IPS-20b (cell line): Measurements from ENCODE around the gene PPP2R2D.

Experiments used
- H3K27ac ChIP-seq: one replicate; pipeline ENCODE4 v1.5.1; 2013; ENCODE audit warnings: low read length
- H3K27me3 ChIP-seq: 2 replicates; pipeline ENCODE4 v1.6.1; 2013; ENCODE audit warnings: mild to moderate bottlenecking, low read length, inconsistent platforms; ENCODE audit not compliant: insufficient read depth
- H3K36me3 ChIP-seq: 2 replicates; pipeline ENCODE4 v1.6.1; 2013; ENCODE audit warnings: low read depth, mild to moderate bottlenecking, inconsistent platforms, low read length, moderate library complexity; ENCODE audit not compliant: insufficient read depth
- H3K4me1 ChIP-seq: 2 replicates; pipeline ENCODE4 v1.6.1; 2013; ENCODE audit warnings: mild to moderate bottlenecking, control low read depth, inconsistent platforms, low read length, moderate library complexity; ENCODE audit not compliant: insufficient read depth
- H3K4me3 ChIP-seq: 2 replicates; pipeline ENCODE4 v1.5.1; 2013; ENCODE audit warnings: mild to moderate bottlenecking, low read length, inconsistent platforms
- H3K9ac ChIP-seq: 2 replicates; pipeline ENCODE4 v1.6.1; 2013; ENCODE audit warnings: low read depth, mild to moderate bottlenecking, inconsistent platforms, low read length, moderate library complexity
- H3K9me3 ChIP-seq: 2 replicates; pipeline ENCODE4 v1.6.1; 2013; ENCODE audit warnings: mild to moderate bottlenecking, low read depth, low read length, inconsistent platforms; ENCODE audit not compliant: insufficient read depth

Gene PPP2R2D

DNA sequence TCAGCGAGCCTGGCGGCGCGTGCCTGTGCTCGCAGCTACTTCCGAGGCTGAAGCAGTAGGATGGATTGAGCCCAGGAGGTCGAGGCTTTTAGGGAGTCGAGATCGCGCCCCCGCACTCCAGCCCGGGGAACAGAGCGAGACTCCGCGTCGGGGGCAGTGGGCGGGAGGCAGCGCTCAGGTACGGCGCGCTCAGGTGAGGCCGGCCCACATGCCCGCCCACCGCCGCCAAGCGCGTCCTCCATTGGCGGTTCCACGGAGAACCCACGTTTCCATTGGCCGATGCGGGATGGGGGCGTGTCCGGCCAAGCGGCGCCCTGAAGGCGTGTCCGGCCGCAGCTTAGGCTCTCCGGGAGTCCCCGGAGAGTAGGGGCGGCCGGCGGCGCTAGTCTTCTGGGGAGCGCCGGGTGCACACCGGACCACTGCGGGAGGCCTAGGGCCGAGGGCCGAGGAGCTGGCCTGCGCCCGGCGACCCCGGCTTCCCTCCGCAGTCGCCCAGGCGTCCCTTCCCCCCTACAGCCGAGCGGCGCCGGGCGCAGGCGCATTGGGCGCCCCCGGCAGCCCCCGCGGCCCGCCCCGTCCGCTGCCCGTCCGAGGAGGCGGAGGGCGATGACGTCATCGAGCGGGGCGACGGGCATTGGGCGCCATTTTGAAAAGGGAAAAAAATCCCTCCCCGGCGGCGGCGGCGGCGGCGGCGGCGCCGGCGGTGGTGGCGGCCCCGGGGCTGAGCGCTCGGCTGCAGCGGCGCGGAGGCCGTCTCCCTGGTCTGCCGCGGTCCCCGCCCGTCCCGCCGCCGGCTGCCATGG, at the start of gene PPP2R2D:
PPP2R2D (plus strand) TSS at position 659 of the 803 bp plus-strand sequence; CDS start at position 800, 141 bp downstream.
- no peaks in the 10 kb centered on the region for H3K9me3 ChIP-seq
- H3K36me3 ChIP-seq, result peaks cover 14% of the 10 kb centered on the region; the same call in 1 of the 2 replicates
- H3K9ac ChIP-seq, result peak within 1 kb of the TSS; percentile 80
- peak within 1 kb of the TSS; percentile 83 for H3K4me3 ChIP-seq
- H3K27ac ChIP-seq, result peak within 1 kb of the TSS; percentile 30
- peaks cover 16% of the 10 kb centered on the region for H3K27me3 ChIP-seq
- peaks cover 10% of the 10 kb centered on the region; the same call in 1 of the 2 replicates for H3K4me1 ChIP-seq

DNA sequence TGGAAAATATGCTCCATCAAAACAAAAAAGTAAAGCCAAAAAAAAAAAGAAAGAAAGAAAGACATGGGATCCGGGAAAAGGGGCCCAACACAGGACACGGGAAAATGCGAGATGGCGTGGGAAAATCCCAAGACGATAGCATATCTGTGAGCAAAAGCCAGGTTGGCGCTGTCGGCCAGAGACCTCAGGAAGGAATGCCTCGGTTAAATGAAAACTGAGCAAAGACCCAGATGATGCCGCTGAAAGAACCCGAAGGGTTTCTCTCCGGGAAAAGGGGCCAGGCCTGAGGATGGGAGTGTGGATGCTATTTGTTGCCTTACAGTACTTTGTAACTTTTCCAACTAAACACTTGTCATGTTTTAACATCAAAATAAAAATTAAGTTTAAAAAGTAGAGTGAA, 49.5 kb upstream of the PPP2R2D start:
- H3K27ac ChIP-seq, result no peak overlapping the region
- H3K9me3 ChIP-seq, result no peaks in the 10 kb centered on the region; the same call in 1 of the 2 replicates
- no peak overlapping the region for H3K9ac ChIP-seq
- H3K36me3 ChIP-seq, result no peaks in the 10 kb centered on the region
- H3K4me3 ChIP-seq, result no peak overlapping the region
- no peaks in the 10 kb centered on the region for H3K27me3 ChIP-seq
- H3K4me1 ChIP-seq, result no peaks in the 10 kb centered on the region

DNA sequence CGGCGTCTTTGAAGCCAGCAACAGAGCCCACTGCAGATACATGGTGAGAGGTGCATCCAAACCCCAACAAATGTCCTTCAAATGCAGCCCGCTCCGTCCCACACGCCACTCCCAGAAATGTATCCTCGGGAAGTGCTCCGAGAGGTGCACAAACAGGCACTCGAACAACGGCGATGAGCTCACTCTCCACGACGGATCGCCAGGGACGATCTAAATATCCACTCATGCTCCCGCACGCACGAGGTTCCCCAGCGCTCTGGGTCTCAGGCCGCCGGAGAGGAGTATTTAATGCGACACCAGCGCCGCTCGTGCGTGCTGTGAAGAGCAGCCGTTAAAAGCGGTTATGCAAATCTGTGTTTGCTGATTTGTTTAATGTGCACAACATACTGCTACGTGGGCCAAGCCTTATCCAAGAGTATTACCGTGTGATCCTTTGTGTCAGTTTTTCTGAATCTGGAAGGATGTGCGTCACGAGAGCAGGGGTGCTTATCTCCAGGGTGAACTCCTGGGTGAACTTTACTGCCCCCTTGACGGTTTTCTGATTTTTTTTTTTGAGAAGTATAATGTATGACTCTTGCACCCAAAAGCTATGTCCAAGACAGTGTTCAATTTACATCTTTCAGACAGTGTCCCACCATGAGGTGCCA, 48.5 kb upstream of the PPP2R2D start:
- no peak overlapping the region for H3K9ac ChIP-seq
- no peak overlapping the region for H3K27ac ChIP-seq
- H3K4me3 ChIP-seq, result no peak overlapping the region
- H3K4me1 ChIP-seq, result no peaks in the 10 kb centered on the region
- H3K27me3 ChIP-seq, result no peaks in the 10 kb centered on the region
- H3K36me3 ChIP-seq, result no peaks in the 10 kb centered on the region
- no peaks in the 10 kb centered on the region; the same call in 1 of the 2 replicates for H3K9me3 ChIP-seq

DNA sequence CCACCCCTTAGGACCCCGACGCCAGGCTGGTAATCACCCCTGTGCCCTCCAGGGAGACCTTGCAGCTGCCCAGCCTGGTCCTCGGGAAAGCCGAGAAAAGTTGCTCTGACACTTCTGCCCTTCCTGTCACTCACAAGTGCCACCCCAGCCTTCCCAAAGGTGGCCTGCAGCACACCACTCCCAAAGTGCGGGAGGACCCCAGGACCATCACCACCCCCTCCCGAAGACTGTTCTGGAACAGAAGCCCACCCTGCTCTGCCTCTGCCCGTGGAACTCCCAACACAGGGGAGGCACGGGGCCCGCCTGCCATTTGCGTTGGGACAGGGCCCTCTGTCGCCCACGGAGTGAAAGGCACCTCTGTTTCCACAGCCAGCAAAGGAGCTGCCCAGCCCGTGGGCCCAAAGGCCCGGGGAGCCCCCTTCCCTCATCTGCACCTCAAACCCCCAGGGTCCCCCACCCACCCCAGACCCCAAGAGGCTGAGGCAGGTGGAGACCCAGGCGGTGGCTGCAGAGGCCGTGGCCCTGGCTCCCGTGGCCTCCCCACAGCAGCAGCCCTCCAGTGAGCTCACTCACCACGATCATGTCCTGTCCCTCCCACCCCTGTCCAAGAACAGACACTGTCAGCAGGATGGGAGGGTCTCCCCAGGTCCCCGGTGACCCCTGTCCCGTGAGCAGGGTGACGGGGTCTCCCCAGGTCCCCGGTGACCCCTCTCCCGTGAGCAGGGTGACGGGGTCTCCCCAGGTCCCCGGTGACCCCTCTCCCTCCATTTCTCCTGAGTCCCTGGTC, 47.8 kb upstream of the PPP2R2D start:
- Histone ChIP-seq H3K4me3 (no peak overlapping the region), H3K9ac (no peak overlapping the region), H3K27me3 (no peaks in the 10 kb centered on the region), H3K9me3 (no peaks in the 10 kb centered on the region; the same call in 1 of the 2 replicates), H3K36me3 (no peaks in the 10 kb centered on the region), H3K27ac (no peak overlapping the region), H3K4me1 (no peaks in the 10 kb centered on the region)

DNA sequence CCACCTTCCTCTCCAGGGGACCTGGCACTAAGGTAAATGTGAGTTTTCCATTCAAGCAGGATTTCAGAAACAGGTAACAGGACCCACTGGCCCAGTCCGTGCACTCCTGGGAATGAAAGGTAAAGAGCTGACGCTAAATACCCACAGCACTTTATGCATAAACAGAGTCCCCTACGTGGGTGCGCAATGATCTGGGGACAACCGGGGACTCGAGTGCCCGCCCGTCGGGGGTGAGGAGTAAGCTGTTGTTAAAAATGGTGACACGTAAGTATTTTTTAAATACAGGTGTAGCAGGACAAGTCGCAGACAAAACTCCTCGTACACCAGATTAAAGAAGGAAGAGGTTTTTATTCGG, 47.2 kb upstream of the PPP2R2D start:
- H3K36me3 ChIP-seq, result no peaks in the 10 kb centered on the region
- H3K27me3 ChIP-seq, result no peaks in the 10 kb centered on the region
- H3K9me3 ChIP-seq, result no peaks in the 10 kb centered on the region; the same call in 1 of the 2 replicates
- H3K4me1 ChIP-seq, result no peaks in the 10 kb centered on the region
- no peak overlapping the region for H3K27ac ChIP-seq
- no peak overlapping the region for H3K9ac ChIP-seq
- H3K4me3 ChIP-seq, result no peak overlapping the region

DNA sequence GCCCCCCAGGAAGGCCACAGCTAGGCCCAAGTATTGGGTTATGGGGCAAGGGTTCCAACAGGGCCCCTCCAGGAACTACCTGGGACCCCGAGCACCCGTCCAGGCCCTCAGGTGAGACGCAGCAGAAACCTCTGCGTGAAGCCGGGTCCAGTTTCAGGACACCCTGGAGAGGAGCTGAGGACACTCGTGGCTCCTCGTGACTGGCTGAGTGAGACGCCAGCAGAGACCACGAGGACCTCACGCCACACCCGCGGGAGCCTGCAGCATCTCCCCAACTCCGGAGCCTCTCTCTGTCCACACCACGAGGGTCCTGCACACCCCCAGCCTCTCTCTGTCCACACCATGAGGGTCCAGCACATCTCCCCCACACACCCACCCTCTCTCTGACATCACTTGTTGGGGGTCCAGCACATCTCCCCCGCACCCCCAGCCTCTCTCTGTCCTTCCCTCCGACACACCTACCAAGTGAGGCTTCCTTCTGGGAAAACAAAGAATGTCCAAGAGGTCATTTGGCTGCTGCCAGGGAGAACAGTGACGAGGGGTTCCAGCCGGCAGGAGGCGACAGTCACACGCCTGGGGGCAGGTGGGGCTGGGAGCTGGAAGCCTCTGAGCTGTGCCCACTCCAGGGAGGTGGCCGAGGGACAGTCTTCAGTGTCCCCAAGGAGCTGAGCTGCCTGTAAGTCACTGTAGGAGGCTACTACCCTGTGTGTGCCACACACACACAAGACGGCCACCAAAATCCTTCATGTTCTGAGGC, 46.1 kb upstream of the PPP2R2D start:
- no peaks in the 10 kb centered on the region for H3K36me3 ChIP-seq
- H3K4me1 ChIP-seq, result no peaks in the 10 kb centered on the region
- no peaks in the 10 kb centered on the region for H3K27me3 ChIP-seq
- no peaks in the 10 kb centered on the region; the same call in 1 of the 2 replicates for H3K9me3 ChIP-seq
- H3K27ac ChIP-seq, result no peak overlapping the region
- no peak overlapping the region for H3K4me3 ChIP-seq
- H3K9ac ChIP-seq, result no peak overlapping the region

DNA sequence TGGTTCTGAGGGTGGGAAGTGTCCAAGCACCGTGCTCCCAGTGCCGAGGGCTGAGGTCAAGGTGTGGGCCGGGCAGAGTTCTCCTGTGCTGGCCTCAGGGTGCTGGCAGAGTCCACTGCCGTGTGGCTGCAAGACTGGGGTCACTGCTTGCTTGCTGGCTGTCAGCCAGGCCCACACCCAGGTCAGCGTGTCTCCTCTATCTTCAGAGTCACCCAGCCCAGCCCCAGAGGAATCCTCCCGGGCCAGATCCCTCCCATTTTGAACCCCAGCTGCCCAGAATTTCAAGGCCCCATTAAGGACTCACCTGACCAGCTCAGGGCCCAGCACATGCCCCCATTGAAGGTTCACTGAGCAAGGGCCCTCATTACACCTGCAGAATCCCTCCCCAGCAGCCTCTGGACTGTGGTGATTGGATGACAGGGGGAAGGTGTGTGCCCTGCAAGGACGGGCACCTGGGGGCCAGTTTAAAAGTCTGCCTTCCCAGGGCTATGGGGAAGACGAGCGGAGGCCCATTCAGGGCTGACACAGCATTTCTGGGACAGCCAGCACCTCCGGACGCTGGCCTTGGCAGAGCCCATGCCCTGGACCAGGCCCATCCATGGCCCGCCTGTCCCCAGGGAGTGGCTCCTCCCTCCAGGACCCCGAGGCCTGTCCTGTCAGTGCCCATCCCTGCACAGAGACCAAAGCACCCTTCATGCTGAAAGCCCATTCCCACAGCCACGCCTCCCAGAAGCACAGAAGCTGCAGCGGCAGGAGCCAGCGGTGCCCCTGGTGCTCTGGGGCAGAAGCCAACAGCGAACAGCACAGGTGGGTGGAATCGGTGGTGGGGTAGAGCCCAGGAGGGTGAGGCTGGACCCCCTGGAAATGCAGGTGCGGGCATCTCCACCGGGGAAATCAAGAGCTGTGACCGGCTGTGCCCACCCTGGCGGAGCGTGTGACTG, 45.1 kb upstream of the PPP2R2D start:
- no peaks in the 10 kb centered on the region for H3K36me3 ChIP-seq
- no peak overlapping the region for H3K9ac ChIP-seq
- no peak overlapping the region for H3K4me3 ChIP-seq
- H3K9me3 ChIP-seq, result no peaks in the 10 kb centered on the region; the same call in 1 of the 2 replicates
- H3K27ac ChIP-seq, result no peak overlapping the region
- no peaks in the 10 kb centered on the region for H3K4me1 ChIP-seq
- H3K27me3 ChIP-seq, result no peaks in the 10 kb centered on the region

DNA sequence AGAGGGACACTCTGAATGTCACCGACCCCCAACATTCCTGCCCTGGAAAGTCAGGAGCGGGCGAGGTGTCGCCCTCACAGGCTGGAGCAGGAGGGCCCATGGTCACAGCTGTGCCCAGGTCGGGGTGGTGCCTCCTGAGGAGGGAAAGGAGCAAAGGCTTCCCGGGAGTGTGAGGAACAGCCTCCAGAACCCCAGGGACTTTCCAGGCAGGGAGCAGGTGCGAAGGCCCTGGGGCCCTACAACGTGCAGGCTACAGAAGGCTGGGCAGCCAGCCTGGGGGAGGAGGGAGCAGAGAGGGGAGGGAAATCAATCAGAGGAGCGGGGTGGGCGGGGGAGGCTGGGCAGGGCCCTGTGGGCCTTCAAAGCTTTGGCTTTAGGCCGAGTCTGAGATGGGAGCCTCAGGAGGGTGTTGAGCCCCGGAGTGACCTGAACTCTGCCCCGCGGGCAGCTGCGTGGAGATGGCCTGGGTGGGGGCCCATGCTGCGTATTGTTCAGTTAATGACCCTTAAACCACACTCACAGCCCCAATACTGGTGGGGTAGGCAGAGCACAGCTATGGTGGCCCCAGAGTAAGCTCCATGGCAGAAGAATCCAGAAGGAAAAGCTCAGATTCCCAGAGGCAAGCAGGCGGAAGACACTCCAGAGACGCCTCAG, 44.2 kb upstream of the PPP2R2D start:
- Histone ChIP-seq H3K4me3 (no peak overlapping the region), H3K4me1 (no peaks in the 10 kb centered on the region), H3K9ac (no peak overlapping the region), H3K36me3 (no peaks in the 10 kb centered on the region), H3K9me3 (no peaks in the 10 kb centered on the region), H3K27ac (no peak overlapping the region), H3K27me3 (no peaks in the 10 kb centered on the region)

DNA sequence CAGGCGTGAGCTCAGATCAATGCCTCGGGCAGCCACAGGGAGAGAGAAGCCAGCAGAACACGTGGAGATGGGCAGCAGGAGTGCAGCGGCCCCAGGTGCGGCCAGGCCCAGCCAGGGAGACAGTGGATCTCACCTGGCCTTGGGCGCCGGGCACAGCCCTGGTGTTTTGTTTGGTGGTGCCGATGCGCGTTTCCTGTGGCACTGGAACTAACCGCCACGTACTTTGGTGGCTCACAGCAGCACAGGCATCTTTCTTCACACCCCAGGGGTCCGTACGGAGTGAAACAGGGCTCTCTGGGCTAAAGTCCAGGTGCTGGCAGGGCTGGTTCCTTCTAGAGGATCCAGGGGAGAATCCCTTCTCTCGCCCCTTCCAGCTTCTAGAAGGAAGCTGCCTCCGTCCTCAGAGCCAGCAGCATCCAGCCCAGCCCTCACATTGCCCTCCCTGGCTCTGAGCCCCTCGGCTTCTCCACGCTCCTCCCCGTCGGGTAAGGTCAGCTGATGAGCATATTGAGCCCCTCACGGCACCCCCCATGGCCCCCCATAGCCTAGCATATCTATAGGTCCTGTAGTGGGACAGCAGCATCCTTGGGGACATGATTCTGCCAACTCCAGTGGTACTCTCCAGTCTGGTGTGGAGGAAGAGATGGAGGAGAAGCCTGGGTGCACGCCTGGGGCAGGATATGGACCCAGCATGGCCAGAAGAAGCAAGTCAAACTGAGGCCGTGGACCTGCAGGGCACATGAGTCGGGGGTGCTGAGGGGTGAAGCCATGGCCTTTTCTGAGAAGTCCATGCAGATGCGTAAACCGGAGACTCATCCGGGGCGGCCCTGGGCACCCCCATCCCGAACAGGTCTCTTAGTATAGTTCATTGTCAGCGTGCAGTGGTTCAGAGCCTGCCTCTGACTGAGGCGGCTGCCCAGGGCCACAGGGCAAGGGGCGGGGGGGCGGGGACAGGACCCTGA, 43.4 kb upstream of the PPP2R2D start:
- no peak overlapping the region for H3K9ac ChIP-seq
- H3K36me3 ChIP-seq, result no peaks in the 10 kb centered on the region
- H3K4me3 ChIP-seq, result no peak overlapping the region
- H3K4me1 ChIP-seq, result no peaks in the 10 kb centered on the region
- no peak overlapping the region for H3K27ac ChIP-seq
- no peaks in the 10 kb centered on the region for H3K27me3 ChIP-seq
- H3K9me3 ChIP-seq, result no peaks in the 10 kb centered on the region
